ENCODE measurements around the gene MT2A.

GRCh38 chr16:56639045-56639444, 30.7 kb downstream of the MT2A start:
- TF ChIP-seq CTCF (IDR thresholded peaks at IDR 0.05) (no peak), EZH2 (IDR thresholded peaks at IDR 0.05; ENCODE audit: borderline replicate concordance, insufficient read depth, low read depth, low read length, poor library complexity, severe bottlenecking) (no peak)
